Vagina (tissue), 2 donors: ENCODE data around the gene ZNF24. TPM values are rescaled to one million over a fixed set of nuclear protein-coding genes. Genes with fewer than 3 reads are reported as not detected.

Experiments
- DNase-seq, 2 donors: peaks; one replicate each; pipeline ENCODE4 v3.0.0-alpha.2; 2017; ENCODE audit errors: extremely low spot score in 2 of 2
- H3K27ac ChIP-seq: fragments of 200-600 bp; sonication (generic); one replicate; pipeline ENCODE4 v1.5.1; 2019
- H3K27me3 ChIP-seq: fragments of 200-600 bp; sonication (generic); one replicate; pipeline ENCODE4 v1.5.1; 2019
- H3K36me3 ChIP-seq, 2 donors: fragments of 200-600 bp; sonication (generic); one replicate each; pipeline ENCODE4 v1.5.1; 2017 to 2019
- H3K4me1 ChIP-seq: fragments of 200-600 bp; sonication (generic); one replicate; pipeline ENCODE4 v1.5.1; 2019
- H3K4me3 ChIP-seq, 2 donors: fragments of 200-600 bp; sonication (generic); 1 replicate in 1 of 2; 2 replicates in 1 of 2; pipeline ENCODE4 v1.5.1; 2016 to 2019
- H3K9me3 ChIP-seq: fragments of 200-600 bp; sonication (generic); one replicate; pipeline ENCODE4 v1.5.1; 2019
- POLR2A ChIP-seq, 2 donors: fragments of 450-650 bp; IDR thresholded peaks; one replicate each; pipeline ENCODE4 v1.6.1; 2017; ENCODE audit warnings: antibody characterized with exemption in 2 of 2, mild to moderate bottlenecking in 2 of 2, moderate library complexity in 2 of 2
- POLR2AphosphoS5 ChIP-seq, 2 donors: sonication (generic); formaldehyde crosslinking; IDR thresholded peaks; one replicate each; pipeline ENCODE4 v1.9.0; 2017; ENCODE audit warnings: antibody characterized with exemption in 2 of 2, mild to moderate bottlenecking in 2 of 2, low read depth in 1 of 2; ENCODE audit not compliant: insufficient read depth in 1 of 2
- intact Hi-C: fragments of 100-400 bp; cut with DNase I; formaldehyde crosslinking; loops from one replicate; pipeline ENCODE4 v1.15.1; 2023
- total RNA-seq: library from RNA; depleted of rRNA; stranded (reverse); fragments of >200 nt; gene quantifications from one replicate; pipeline ENCODE4 v1.2.3, GENCODE V29; 2016
- TF ChIP-seq, protein P1 (sequence below), 3 experiments: fragments of 450-650 bp in 2 of 3; fragments of 200-600 bp in 1 of 3; sonication (generic) in 1 of 3; IDR thresholded peaks; one replicate each; pipeline ENCODE4 v1.5.1; 2017 to 2019; ENCODE audit warnings: antibody characterized with exemption in 3 of 3, mild to moderate bottlenecking in 2 of 3, moderate library complexity in 2 of 3

The ZNF24 gene
- total RNA-seq, 1 donor from 2014 or later: 24.8 TPM

DNA sequence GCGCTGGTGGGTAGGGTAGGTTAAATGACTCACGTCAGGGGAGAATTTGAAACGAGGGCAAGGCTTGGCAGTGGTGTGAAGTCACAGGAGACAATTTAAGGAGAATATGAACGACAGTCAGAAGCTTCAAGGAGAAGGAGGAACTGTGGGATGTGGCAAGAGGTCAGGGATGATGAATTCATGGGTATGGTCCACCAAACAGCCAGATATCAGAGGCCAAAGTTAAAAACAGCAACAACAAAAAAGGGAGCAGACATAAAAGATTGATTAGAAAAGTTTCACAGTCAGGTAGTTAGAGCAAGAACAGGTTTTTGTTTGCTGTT, 34.3 kb upstream of the ZNF24 start:
- intact Hi-C loops: no loop called here
- Histone ChIP-seq H3K4me3 (no peak overlapping the region), H3K27me3 (no peaks in the 10 kb centered on the region), H3K36me3 (no peaks in the 10 kb centered on the region), H3K9me3 (no peaks in the 10 kb centered on the region), H3K27ac (no peak overlapping the region), H3K4me1 (no peaks in the 10 kb centered on the region)
- TF ChIP-seq POLR2A (IDR thresholded peaks at IDR 0.05) (no peak), POLR2AphosphoS5 (IDR thresholded peaks at IDR 0.05; ENCODE audit: insufficient read depth in 1 of 2, low read depth in 1 of 2) (no peak)
- DNase-seq: no peak

DNA sequence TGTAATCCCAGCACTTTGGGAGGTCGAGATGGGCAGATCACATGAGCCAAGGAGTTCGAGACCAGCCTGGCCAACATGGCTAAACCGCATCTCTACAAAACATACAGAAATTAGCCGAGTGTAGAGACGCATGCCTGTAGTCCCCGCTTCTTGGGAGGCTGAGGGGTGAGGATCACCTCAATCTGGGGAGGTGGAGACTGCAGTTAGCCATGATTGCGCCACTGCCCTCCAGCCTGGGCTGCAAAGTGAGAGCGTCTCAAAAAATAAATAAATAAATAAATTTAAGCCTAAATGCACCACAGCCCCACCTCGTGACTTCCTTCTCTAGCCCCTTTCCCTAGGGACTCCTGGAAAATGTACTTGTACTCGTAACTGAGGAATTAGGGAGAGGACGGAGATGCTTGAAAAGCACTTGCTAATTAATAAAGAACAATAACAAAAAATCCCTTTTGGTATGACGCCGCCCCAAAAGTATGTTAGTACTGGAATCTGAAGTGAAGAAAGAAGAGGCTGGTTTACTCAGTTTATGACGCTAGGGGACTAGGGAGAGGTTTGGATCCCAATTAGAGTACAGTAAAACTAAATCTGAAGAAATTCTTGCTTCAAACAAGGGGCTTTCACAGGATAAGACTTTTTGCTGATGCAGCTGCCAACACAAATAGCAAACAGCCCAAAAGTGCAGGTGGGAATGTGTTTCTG, 33.8 kb upstream of the ZNF24 start:
- Histone ChIP-seq H3K9me3 (no peaks in the 10 kb centered on the region), H3K27me3 (no peaks in the 10 kb centered on the region), H3K4me1 (no peaks in the 10 kb centered on the region), H3K4me3 (no peak overlapping the region), H3K36me3 (no peaks in the 10 kb centered on the region), H3K27ac (no peak overlapping the region)
- DNase-seq: no peak
- TF ChIP-seq, protein P1, sequence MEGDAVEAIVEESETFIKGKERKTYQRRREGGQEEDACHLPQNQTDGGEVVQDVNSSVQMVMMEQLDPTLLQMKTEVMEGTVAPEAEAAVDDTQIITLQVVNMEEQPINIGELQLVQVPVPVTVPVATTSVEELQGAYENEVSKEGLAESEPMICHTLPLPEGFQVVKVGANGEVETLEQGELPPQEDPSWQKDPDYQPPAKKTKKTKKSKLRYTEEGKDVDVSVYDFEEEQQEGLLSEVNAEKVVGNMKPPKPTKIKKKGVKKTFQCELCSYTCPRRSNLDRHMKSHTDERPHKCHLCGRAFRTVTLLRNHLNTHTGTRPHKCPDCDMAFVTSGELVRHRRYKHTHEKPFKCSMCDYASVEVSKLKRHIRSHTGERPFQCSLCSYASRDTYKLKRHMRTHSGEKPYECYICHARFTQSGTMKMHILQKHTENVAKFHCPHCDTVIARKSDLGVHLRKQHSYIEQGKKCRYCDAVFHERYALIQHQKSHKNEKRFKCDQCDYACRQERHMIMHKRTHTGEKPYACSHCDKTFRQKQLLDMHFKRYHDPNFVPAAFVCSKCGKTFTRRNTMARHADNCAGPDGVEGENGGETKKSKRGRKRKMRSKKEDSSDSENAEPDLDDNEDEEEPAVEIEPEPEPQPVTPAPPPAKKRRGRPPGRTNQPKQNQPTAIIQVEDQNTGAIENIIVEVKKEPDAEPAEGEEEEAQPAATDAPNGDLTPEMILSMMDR (IDR thresholded peaks at IDR 0.05): no peak
- no peak for TF ChIP-seq POLR2AphosphoS5 (IDR thresholded peaks at IDR 0.05; ENCODE audit: insufficient read depth in 1 of 2, low read depth in 1 of 2)
- intact Hi-C loops: no loop called here

- H3K9me3 ChIP-seq: no peaks in the 10 kb centered on the region
- H3K36me3 ChIP-seq: no peaks in the 10 kb centered on the region
- no peaks in the 10 kb centered on the region for H3K27me3 ChIP-seq
- intact Hi-C loops: no loop called here
- no peaks in the 10 kb centered on the region for H3K4me1 ChIP-seq
- peak within 1 kb of the TSS; percentile 51 for H3K27ac ChIP-seq
- TF ChIP-seq POLR2AphosphoS5 (IDR thresholded peaks at IDR 0.05; ENCODE audit: insufficient read depth in 1 of 2, low read depth in 1 of 2): peak in 1 of 2 donors; percentile 26
- TF ChIP-seq, protein P1 (IDR thresholded peaks at IDR 0.05): no peak
- no peak for DNase-seq
- H3K4me3 ChIP-seq: peak within 1 kb of the TSS; percentile 70 to 81
Measured at GRCh38 chr18:35376742-35377695, 32.8 kb upstream of the ZNF24 start, which contains the start of gene ZNF396. Gene ZNF396 (minus strand): TSS chr18:35377337. CDS start chr18:35374292, 3,045 bp downstream.

- intact Hi-C loops: no loop called here
- Histone ChIP-seq H3K27me3 (no peaks in the 10 kb centered on the region), H3K4me3 (peak overlapping the region; percentile 70 to 81), H3K27ac (peak overlapping the region; percentile 51), H3K9me3 (no peaks in the 10 kb centered on the region), H3K4me1 (no peaks in the 10 kb centered on the region), H3K36me3 (no peaks in the 10 kb centered on the region)
- TF ChIP-seq, protein P1 (IDR thresholded peaks at IDR 0.05): no peak
- TF ChIP-seq POLR2AphosphoS5 (IDR thresholded peaks at IDR 0.05; ENCODE audit: insufficient read depth in 1 of 2, low read depth in 1 of 2): no peak
- no peak for TF ChIP-seq POLR2A (IDR thresholded peaks at IDR 0.05)
- DNase-seq: no peak
Measured at GRCh38 chr18:35376393-35376741, 32.1 kb upstream of the ZNF24 start.

- TF ChIP-seq POLR2AphosphoS5 (IDR thresholded peaks at IDR 0.05; ENCODE audit: insufficient read depth in 1 of 2, low read depth in 1 of 2) (no peak), POLR2A (IDR thresholded peaks at IDR 0.05) (no peak)
- TF ChIP-seq, protein P1 (IDR thresholded peaks at IDR 0.05): no peak
- Histone ChIP-seq H3K27ac (no peak overlapping the region), H3K27me3 (no peaks in the 10 kb centered on the region), H3K4me3 (no peak overlapping the region), H3K9me3 (no peaks in the 10 kb centered on the region), H3K36me3 (no peaks in the 10 kb centered on the region), H3K4me1 (no peaks in the 10 kb centered on the region)
- no peak for DNase-seq
- intact Hi-C loops: no loop called here
Measured at GRCh38 chr18:35374708-35375107, 30.5 kb upstream of the ZNF24 start.
